HUES64 (cell line): ENCODE measurements around the gene SAMD10.

Source experiments
- H3K27ac ChIP-seq: 2 replicates; pipeline ENCODE4 v1.7.0; 2013; ENCODE audit warnings: low read depth, low read length, inconsistent platforms
- H3K27me3 ChIP-seq: 2 replicates; pipeline ENCODE4 v1.6.1; 2013; ENCODE audit warnings: mild to moderate bottlenecking, low read length; ENCODE audit not compliant: insufficient read depth
- H3K36me3 ChIP-seq: 2 replicates; pipeline ENCODE4 v1.6.1; 2013; ENCODE audit warnings: mild to moderate bottlenecking, low read length; ENCODE audit not compliant: insufficient read depth
- H3K4me1 ChIP-seq: 2 replicates; pipeline ENCODE4 v1.6.1; 2013; ENCODE audit warnings: mild to moderate bottlenecking, low read length, moderate library complexity; ENCODE audit not compliant: insufficient read depth
- H3K4me3 ChIP-seq: 2 replicates; pipeline ENCODE4 v1.5.1; 2013; ENCODE audit warnings: mild to moderate bottlenecking, low read length, moderate library complexity
- H3K9ac ChIP-seq: 2 replicates; pipeline ENCODE4 v1.6.1; 2013; ENCODE audit warnings: mild to moderate bottlenecking, low read depth, low read length
- H3K9me3 ChIP-seq: 2 replicates; pipeline ENCODE4 v1.6.1; 2013; ENCODE audit warnings: low read depth, low read length; ENCODE audit not compliant: insufficient read depth
- WGBS: fragments of 150-250, 120-280 bp; methylation state at CpG from one replicate; pipeline ENCODE4 v1.1.7; 2013; ENCODE audit warnings: missing lambda C conversion rate; 5-methylcytosine and 5-hydroxymethylcytosine counted together

Gene SAMD10

DNA sequence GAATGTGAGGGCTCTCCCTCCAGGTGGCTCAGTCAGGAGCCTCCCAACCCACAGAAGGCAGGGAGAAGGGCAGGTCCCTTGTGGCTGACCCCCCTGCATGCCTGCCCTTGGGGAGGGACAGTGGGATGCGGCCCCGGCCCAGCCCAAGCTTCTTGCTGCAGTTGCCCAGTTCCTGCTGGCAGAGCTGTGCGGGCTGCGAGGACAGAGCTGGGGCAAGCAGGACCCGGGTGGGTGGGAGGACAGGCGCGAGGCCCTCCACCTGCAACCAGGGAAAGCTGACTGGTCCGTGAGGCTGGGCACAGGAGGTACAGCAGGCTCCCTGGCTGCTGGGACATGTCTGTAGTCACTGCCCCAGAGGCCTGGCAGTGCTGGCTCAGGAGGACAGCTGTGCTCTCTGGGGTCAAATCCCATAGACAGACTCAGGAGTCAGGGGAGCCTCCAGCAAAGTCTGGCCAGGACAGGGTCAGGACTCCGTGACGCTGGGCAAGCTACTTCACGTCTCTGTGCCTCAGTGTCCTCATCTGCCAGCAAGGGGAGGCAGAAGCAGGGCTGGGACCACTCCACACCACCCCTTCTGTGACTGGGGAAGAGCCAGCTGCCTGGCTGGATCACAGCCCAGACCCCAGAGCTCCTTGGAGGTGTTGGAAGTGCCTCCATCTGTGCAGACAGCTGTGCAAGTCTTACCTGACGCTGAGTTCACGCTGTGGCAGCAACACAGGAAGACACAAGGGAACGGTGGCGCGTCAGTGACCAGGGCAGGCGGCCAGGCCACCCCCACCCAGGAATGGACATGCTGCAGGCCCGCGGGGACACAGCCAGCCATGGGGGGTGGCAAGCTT is 36.3 kb downstream of the SAMD10 start:
- H3K4me1 ChIP-seq: peaks cover 7% of the 10 kb centered on the region

GRCh38 chr20:63942250-63942951 is 37.0 kb downstream of the SAMD10 start:
- no peaks in the 10 kb centered on the region for H3K9me3 ChIP-seq
- 59% methylated on average over 30 of the region's 30 CpGs for WGBS
- H3K4me3 ChIP-seq: peak overlapping the region; percentile 35; the same call in 1 of the 2 replicates
- H3K4me1 ChIP-seq: peaks cover 7% of the 10 kb centered on the region
- peaks cover 42% of the 10 kb centered on the region for H3K36me3 ChIP-seq
- peak overlapping the region; percentile 57 for H3K27ac ChIP-seq
- no peaks in the 10 kb centered on the region for H3K27me3 ChIP-seq
- H3K9ac ChIP-seq: peak overlapping the region; percentile 53; the same call in 1 of the 2 replicates

More for the DNA sequence above, 36.3 kb downstream of the SAMD10 start:
- Histone ChIP-seq H3K36me3 (peaks cover 42% of the 10 kb centered on the region), H3K9ac (peak overlapping the region; percentile 53; the same call in 1 of the 2 replicates), H3K9me3 (no peaks in the 10 kb centered on the region), H3K4me3 (no peak overlapping the region), H3K27ac (peak overlapping the region; percentile 57), H3K27me3 (no peaks in the 10 kb centered on the region)
- 95% methylated on average over 19 of the region's 19 CpGs for WGBS

DNA sequence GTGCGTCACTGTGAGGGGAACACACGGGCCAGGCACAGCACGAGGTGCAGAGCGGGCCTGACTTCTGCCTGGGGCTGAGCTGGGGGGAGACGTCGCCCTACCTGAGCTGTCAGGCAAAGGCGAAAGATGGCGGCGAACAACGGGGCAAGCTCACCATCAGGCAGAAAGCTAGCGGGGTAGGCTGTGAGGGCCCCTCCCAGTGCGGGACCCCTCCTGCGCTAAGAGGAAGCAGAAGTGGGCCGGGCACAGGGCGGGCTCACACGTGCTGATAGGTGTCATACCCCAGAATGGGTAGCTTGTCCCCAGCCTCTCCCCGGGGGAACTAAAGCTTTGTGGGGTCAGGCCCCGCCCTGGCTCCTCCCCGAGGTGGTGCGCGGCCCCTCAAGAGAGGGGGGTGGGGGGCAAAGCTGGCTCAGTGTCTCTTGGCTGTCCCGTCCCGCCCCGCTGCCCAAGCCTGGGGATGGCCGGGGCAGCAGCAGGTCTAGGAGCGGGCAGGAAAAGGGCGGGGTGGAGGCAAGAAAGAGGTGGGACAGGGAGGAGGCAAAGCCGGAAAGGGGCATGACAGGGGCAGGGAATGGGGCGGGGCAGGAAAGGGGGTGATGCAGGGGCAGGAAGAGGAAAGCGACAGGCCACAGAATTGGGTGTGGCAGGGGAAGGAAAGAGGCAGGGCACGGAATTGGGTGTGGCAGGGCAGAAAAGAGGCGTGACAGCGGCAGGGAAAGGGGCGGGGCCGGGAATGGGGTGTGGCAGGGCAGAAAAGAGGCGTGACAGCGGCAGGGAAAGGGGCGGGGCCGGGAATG is 38.0 kb downstream of the SAMD10 start:
- H3K9ac ChIP-seq: no peak overlapping the region
- H3K4me1 ChIP-seq: peaks cover 7% of the 10 kb centered on the region
- H3K27me3 ChIP-seq: no peaks in the 10 kb centered on the region
- no peak overlapping the region for H3K4me3 ChIP-seq
- H3K9me3 ChIP-seq: no peaks in the 10 kb centered on the region
- no peak overlapping the region for H3K27ac ChIP-seq
- 87% methylated on average over 31 of the region's 39 CpGs for WGBS
- H3K36me3 ChIP-seq: peaks cover 42% of the 10 kb centered on the region

DNA sequence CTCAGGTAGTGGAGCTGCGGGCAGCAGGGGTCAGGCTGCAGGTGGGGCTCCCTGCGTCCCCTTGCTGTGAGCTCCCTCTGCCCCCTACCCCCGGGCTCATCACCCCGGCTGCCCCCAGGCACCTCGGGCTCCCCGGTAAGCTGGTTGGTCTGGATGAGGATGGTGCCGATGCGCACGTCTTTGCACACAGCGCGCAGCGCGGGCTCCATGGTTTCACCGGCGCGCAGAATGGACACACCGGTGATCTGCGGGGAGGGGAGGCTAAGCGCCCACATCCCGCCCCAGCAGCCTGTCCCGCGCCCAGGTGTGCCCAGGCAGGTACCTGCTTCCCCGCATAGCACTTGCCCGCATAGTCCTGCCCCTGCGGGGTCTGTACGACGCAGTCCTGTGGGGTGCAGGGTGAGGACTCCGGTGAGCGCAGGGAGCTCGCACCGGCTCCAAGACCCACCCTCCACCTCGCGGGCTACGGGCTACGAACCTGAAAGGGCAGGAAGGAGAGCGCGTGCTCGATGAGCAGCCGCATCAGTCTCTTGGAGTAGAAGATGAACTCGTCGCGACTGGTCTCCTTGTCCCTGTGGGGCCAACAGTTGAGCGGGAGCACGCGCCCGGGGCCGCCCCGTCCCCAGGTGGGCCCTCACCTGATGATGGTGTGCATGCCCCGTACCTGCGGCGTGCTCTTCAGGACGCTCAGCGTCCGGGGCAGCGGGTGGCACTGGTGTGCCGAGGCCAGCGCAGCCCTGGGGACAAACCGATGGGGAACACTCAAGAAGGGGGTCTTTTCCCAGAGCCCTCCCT is 38.8 kb downstream of the SAMD10 start:
- H3K4me1 ChIP-seq: peaks cover 7% of the 10 kb centered on the region
- peaks cover 40% of the 10 kb centered on the region for H3K36me3 ChIP-seq
- WGBS: 96% methylated on average over 58 of the region's 58 CpGs
- no peak overlapping the region for H3K27ac ChIP-seq
- H3K9me3 ChIP-seq: no peaks in the 10 kb centered on the region
- H3K9ac ChIP-seq: no peak overlapping the region
- H3K4me3 ChIP-seq: no peak overlapping the region
- H3K27me3 ChIP-seq: no peaks in the 10 kb centered on the region

DNA sequence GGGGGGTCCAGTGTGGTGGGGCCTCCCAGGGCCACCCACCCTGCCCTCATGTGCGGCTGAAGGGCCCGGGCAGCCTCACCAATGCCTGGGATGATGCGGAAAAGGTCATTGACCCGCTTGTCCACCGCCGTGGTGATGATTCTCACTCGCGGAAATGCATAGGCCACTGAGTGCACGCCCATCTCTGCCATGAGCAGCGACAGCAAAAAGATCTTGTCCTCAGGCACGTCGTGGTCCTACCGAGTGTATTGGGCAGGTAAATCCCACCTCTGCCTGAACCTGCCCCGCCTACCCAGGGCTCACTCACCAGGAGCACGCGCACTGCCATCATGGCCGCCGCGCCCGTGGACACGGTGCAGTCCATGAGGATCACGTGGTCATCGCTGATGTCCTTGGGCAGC is 39.4 kb downstream of the SAMD10 start:
- Histone ChIP-seq H3K4me1 (peaks cover 7% of the 10 kb centered on the region), H3K27ac (no peak overlapping the region), H3K36me3 (peaks cover 39% of the 10 kb centered on the region), H3K9me3 (no peaks in the 10 kb centered on the region), H3K27me3 (no peaks in the 10 kb centered on the region), H3K9ac (no peak overlapping the region), H3K4me3 (no peak overlapping the region)
- WGBS: 97% methylated on average over 23 of the region's 23 CpGs

DNA sequence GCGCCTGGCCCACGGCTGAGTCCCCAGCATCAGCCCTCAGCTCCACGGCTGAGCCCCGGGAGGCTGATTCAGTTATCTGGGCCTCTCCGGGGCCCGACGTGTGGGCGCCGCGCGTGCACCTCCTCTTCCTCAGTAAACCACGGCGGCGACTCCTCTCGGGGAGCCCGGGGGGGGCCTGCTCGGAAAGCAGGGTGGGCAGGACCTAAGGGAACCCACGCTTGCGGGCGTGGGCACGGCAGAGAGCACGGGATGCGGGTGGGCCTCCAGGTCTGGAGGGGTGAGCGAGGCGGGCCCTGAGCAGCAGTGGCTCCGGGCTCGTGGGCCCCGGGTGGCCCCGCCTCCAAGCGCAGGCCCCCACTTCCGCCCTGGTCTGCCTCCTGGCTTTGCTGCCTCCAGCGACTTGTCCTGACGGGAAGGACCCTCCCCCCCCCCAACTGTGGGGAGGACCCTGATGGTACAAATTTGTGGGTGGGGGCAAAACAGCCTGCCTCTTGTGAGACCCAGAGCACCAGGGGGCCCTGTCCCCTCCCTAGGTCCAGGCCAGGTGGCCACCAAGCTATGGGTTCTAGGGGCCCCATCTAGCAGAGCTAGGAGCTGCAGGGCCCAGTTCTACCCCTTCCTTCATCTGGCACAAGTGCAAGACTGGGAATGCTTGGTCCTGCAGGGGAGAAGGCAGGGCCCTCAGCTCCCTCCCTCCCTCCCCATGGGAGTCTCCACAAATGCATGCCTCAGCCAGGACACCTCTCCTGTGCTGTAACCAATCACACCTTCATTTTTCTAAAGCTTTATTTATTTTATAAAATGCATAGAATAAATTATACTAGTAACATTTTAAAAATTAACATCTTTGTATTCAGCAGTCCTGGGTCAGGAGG is 40.1 kb downstream of the SAMD10 start:
- 97% methylated on average over 31 of the region's 33 CpGs for WGBS

GRCh38 chr20:63937596-63937995 is 41.8 kb downstream of the SAMD10 start:
- Histone ChIP-seq H3K4me1 (peaks cover 3% of the 10 kb centered on the region), H3K9ac (no peak overlapping the region), H3K4me3 (no peak overlapping the region), H3K27me3 (no peaks in the 10 kb centered on the region), H3K9me3 (no peaks in the 10 kb centered on the region), H3K27ac (no peak overlapping the region), H3K36me3 (peaks cover 20% of the 10 kb centered on the region)
- WGBS: 92% methylated on average over 14 of the region's 14 CpGs

More for the DNA sequence above, 40.1 kb downstream of the SAMD10 start:
- Histone ChIP-seq H3K27ac (no peak overlapping the region), H3K36me3 (peaks cover 35% of the 10 kb centered on the region), H3K9ac (no peak overlapping the region), H3K4me3 (no peak overlapping the region), H3K9me3 (no peaks in the 10 kb centered on the region), H3K4me1 (peaks cover 7% of the 10 kb centered on the region), H3K27me3 (no peaks in the 10 kb centered on the region)

- Histone ChIP-seq H3K36me3 (peaks cover 36% of the 10 kb centered on the region), H3K27me3 (no peaks in the 10 kb centered on the region), H3K9ac (no peak overlapping the region), H3K27ac (no peak overlapping the region), H3K4me1 (no peaks in the 10 kb centered on the region), H3K4me3 (no peak overlapping the region), H3K9me3 (no peaks in the 10 kb centered on the region)
- 95% methylated on average over 9 of the region's 9 CpGs for WGBS
Observed at GRCh38 chr20:63935447-63935846, 44.0 kb downstream of the SAMD10 start.

DNA sequence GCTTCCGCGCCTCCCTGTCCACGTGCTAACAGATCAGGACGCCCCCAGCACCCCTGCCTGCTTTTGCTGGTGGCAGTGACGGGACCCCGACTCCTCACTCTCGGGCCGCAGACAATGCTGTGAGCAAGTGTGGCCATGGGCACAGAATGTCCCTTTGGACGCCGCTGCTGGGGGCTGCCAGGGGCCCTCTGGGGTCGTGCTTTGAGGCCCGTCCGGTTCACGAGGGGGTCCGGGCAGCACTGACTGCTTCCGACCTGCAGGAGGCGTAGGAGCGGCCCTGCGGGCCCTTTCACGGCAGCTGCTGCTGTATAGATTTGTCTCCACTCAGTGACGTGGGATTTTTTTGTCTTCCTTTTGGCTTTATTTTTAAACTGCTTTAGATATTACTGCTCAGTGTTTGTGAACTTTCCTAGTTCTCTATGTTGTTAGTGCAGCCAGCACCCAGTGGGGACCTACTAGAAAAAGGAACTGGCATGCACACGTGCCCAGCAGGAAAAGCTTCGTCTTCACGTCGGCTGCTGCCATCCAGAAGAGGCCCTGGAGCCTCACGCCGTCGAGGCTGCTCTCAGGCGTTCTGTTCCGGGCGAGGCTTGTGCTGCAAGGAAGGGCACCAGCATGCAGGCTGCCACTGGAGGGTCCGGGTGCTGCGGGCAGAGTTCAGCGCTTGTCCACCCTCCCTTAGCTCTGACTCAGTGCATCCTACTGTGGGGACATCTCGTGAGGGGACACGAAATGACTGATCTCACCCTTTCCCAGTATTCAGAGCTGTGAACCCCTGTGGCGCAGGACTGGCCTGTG is 45.0 kb downstream of the SAMD10 start:
- Histone ChIP-seq H3K9ac (no peak overlapping the region), H3K4me3 (no peak overlapping the region), H3K36me3 (peaks cover 35% of the 10 kb centered on the region), H3K27me3 (no peaks in the 10 kb centered on the region), H3K9me3 (no peaks in the 10 kb centered on the region), H3K4me1 (no peaks in the 10 kb centered on the region), H3K27ac (no peak overlapping the region)
- 89% methylated on average over 37 of the region's 37 CpGs for WGBS
